Spleen (tissue), 11 donors: Measurements from ENCODE around the gene DHDDS. TPM values are rescaled to one million over a fixed set of nuclear protein-coding genes. Genes with fewer than 3 reads are reported as not detected.

Source experiments
- DNase-seq: peaks from one replicate; pipeline ENCODE4 v3.0.0-alpha.2; 2020
- H3K27ac ChIP-seq, 8 donors: fragments of 200-600 bp; sonication (generic) in 7 of 8; 1 replicate in 4 of 8; 2 replicates in 4 of 8; pipeline versions ENCODE4 v1.5.0 to v1.8.0; 2016 to 2021; ENCODE audit warnings: inconsistent platforms in 4 of 8, mild to moderate bottlenecking in 4 of 8, moderate library complexity in 1 of 8
- H3K27me3 ChIP-seq, 7 donors: fragments of 200-600 bp; sonication (generic) in 6 of 7; replicated peaks in 1 of 7; 1 replicate in 4 of 7; 2 replicates in 3 of 7; pipeline versions ENCODE4 v1.5.0 to v1.8.0; 2016 to 2021; ENCODE audit warnings: inconsistent platforms in 3 of 7, mild to moderate bottlenecking in 1 of 7
- H3K36me3 ChIP-seq, 6 donors: fragments of 200-600 bp; sonication (generic) in 5 of 6; 1 replicate in 4 of 6; 2 replicates in 2 of 6; pipeline versions ENCODE4 v1.5.0 to v1.8.0; 2016 to 2021; ENCODE audit warnings: inconsistent platforms in 2 of 6
- H3K4me1 ChIP-seq, 6 donors: fragments of 200-600 bp; sonication (generic) in 5 of 6; 1 replicate in 3 of 6; 2 replicates in 3 of 6; pipeline versions ENCODE4 v1.5.0 to v1.8.0; 2016 to 2021; ENCODE audit warnings: inconsistent platforms in 3 of 6
- H3K4me3 ChIP-seq, 8 donors: fragments of 200-600 bp; sonication (generic) in 7 of 8; 1 replicate in 4 of 8; 2 replicates in 4 of 8; pipeline versions ENCODE4 v1.5.0 to v1.8.0; 2016 to 2021; ENCODE audit warnings: inconsistent platforms in 4 of 8, mild to moderate bottlenecking in 4 of 8, moderate library complexity in 2 of 8
- H3K9me3 ChIP-seq, 8 donors: fragments of 200-600 bp; sonication (generic) in 7 of 8; 1 replicate in 4 of 8; 2 replicates in 4 of 8; pipeline versions ENCODE4 v1.5.0 to v1.8.0; 2016 to 2021; ENCODE audit warnings: inconsistent platforms in 4 of 8
- CTCF ChIP-seq, 11 experiments: fragments of 200-600 bp in 7 of 11; fragments of 450-650 bp in 4 of 11; sonication (generic) in 4 of 11; IDR thresholded peaks in 8 of 11; conservative IDR thresholded peaks in 3 of 11; 1 replicate in 7 of 11; 2 replicates in 4 of 11; pipeline versions ENCODE4 v1.4.0 to v1.8.0; 2016 to 2021; ENCODE audit warnings: antibody characterized with exemption in 11 of 11, inconsistent platforms in 4 of 11, mild to moderate bottlenecking in 1 of 11
- POLR2A ChIP-seq, 3 donors: fragments of 450-650 bp; IDR thresholded peaks; one replicate each; pipeline ENCODE4 v1.5.1; 2017; ENCODE audit warnings: antibody characterized with exemption in 3 of 3, mild to moderate bottlenecking in 1 of 3
- POLR2AphosphoS5 ChIP-seq, 3 donors: sonication (generic); formaldehyde crosslinking; IDR thresholded peaks; one replicate each; pipeline ENCODE4 v1.5.1; 2017; ENCODE audit warnings: antibody characterized with exemption in 3 of 3
- WGBS, 5 donors: extraction: QIAGEN DNeasy Blood & Tissue Kit in 3 of 5; methylation state at CpG; one replicate each; pipeline versions ENCODE4 v1.1.5 to v1.1.7; 2013 to 2018; 5-methylcytosine and 5-hydroxymethylcytosine counted together
- intact Hi-C: fragments of 100-400 bp; cut with DNase I; formaldehyde crosslinking; loops from one replicate; pipeline ENCODE4 v1.15.0; 2023; ENCODE audit warnings: low total_unique reads
- polyA plus RNA-seq, 3 donors: library from polyadenylated mRNA; stranded (reverse); fragments of 200-250 nt; gene quantifications; one replicate each; pipeline ENCODE4 v1.2.1, GENCODE V29; 2013
- total RNA-seq, 7 donors: library from RNA; depleted of rRNA in 3 of 7; stranded (reverse); fragments of >200 nt in 3 of 7; fragmentation: NEBNext Ultra II Directional in 4 of 7; extraction: Animal tissue kit (Norgen Biotek cat#: 25700) in 4 of 7; gene quantifications; one replicate each; pipeline versions ENCODE4 v1.1.0 to v1.2.1, GENCODE V29; 2016 to 2021
- donor health status: healthy with polysubstance abuse.
- donor health status: DM: no; HTN: no; CAD: no; lungs with moderate emphysema.
- donor health status: DM: no; HTN: no; CAD: no.
- donor health status: Bipolar disorder and iron deficiency.
- donor health status: healthy.
- donor health status: DM: no; HTN: no; CAD: no.
- donor health status: DM: yes; HTN: yes; CAD: no.

Gene DHDDS
- total and polyA plus RNA-seq, 10 donors: 11.1 to 48.8 (median 32.4) TPM

GRCh38 chr1:26470878-26471497, 38.9 kb downstream of the DHDDS start:
- H3K4me3 ChIP-seq: peak overlapping the region in 7 of 8 donors; percentile 75 to 99 (median 96)
- no peak for DNase-seq
- WGBS, 5 donors: 35 to 49% (median 41%) methylated on average over 14 of the region's 14 CpGs
- no peak for TF ChIP-seq POLR2A (IDR thresholded peaks at IDR 0.05)
- TF ChIP-seq POLR2AphosphoS5 (IDR thresholded peaks at IDR 0.05): no peak
- TF ChIP-seq CTCF (IDR thresholded peaks at IDR 0.05 in 8 of 11, conservative IDR thresholded peaks at IDR 0.05 in 3 of 11): no peak
- H3K36me3 ChIP-seq: peaks cover 0 to 59% (median 41%) of the 10 kb centered on the region in 6 donors
- no peaks in the 10 kb centered on the region for H3K27me3 ChIP-seq
- no peaks in the 10 kb centered on the region for H3K9me3 ChIP-seq
- H3K27ac ChIP-seq: peak overlapping the region in 7 of 8 donors; percentile 99 to 100 (median 100)
- peaks cover 27 to 66% (median 56%) of the 10 kb centered on the region in 6 donors for H3K4me1 ChIP-seq
- intact Hi-C loops: no loop called here

- DNase-seq: peak; percentile 94
- H3K27ac ChIP-seq: peak overlapping the region; percentile 99 to 100 (median 100)
- H3K9me3 ChIP-seq: no peaks in the 10 kb centered on the region
- peak overlapping the region; percentile 75 to 99 (median 97) for H3K4me3 ChIP-seq
- TF ChIP-seq POLR2AphosphoS5 (IDR thresholded peaks at IDR 0.05) (peak in 1 of 3 donors; percentile 75), CTCF (IDR thresholded peaks at IDR 0.05 in 8 of 11, conservative IDR thresholded peaks at IDR 0.05 in 3 of 11) (peak in 1 of 11 experiments; percentile 12), POLR2A (IDR thresholded peaks at IDR 0.05) (no peak)
- intact Hi-C loops: no loop called here
- H3K4me1 ChIP-seq: peaks cover 27 to 73% (median 56%) of the 10 kb centered on the region in 6 donors
- no peaks in the 10 kb centered on the region for H3K27me3 ChIP-seq
- WGBS, 5 donors: 1 to 2% (median 1%) methylated on average over 24 to 52 of the region's 52 CpGs
- H3K36me3 ChIP-seq: peaks cover 0 to 59% (median 42%) of the 10 kb centered on the region in 6 donors
Measured at GRCh38 chr1:26471498-26472319, 39.6 kb downstream of the DHDDS start.

GRCh38 chr1:26472320-26472900, 40.3 kb downstream of the DHDDS start, which contains the start of gene HMGN2:
Gene HMGN2 (plus strand): TSS chr1:26472440. CDS start chr1:26472613, 173 bp downstream.
- 0 to 1% (median 0%) methylated on average over 39 to 69 of the region's 69 CpGs for WGBS, 5 donors
- Histone ChIP-seq H3K9me3 (no peaks in the 10 kb centered on the region), H3K36me3 (peaks cover 0 to 59% (median 42%) of the 10 kb centered on the region in 6 donors), H3K4me3 (peak within 1 kb of the TSS; percentile 75 to 99 (median 97)), H3K27me3 (no peaks in the 10 kb centered on the region), H3K27ac (peak within 1 kb of the TSS; percentile 99 to 100 (median 100)), H3K4me1 (peaks cover 27 to 80% (median 56%) of the 10 kb centered on the region in 6 donors)
- DNase-seq: peak; percentile 95
- intact Hi-C loops: no loop called here
- TF ChIP-seq POLR2A (IDR thresholded peaks at IDR 0.05) (peak in 2 of 3 donors; percentile 39 to 41), POLR2AphosphoS5 (IDR thresholded peaks at IDR 0.05) (peak; percentile 25 to 41 (median 40)), CTCF (IDR thresholded peaks at IDR 0.05 in 8 of 11, conservative IDR thresholded peaks at IDR 0.05 in 3 of 11) (no peak)
